HCT116 (cell line): ENCODE measurements around the gene ACOT11.
"Not testable (repeated sequence)": the region's sequence is repeated elsewhere in the genome, so short reads cannot be mapped to it uniquely, and the experiment has no call there.

Experiments
- CTCF ChIP-seq, 3 experiments: fragments of 200-600 bp in 1 of 3; sonication (generic) in 1 of 3; IDR thresholded peaks in 2 of 3; conservative IDR thresholded peaks in 1 of 3; 2 replicates each; pipeline ENCODE4 v1.5.1; 2012 to 2017; ENCODE audit warnings: low read depth in 2 of 3, low read length in 2 of 3, antibody characterized with exemption in 1 of 3, borderline replicate concordance in 1 of 3, control low read depth in 1 of 3, mild to moderate bottlenecking in 1 of 3, mixed read lengths in 1 of 3, mixed run types in 1 of 3, moderate library complexity in 1 of 3; ENCODE audit not compliant: insufficient read depth in 1 of 3
- EZH2 ChIP-seq: fragments of 200-600 bp; sonication (generic); IDR thresholded peaks from 2 replicates; pipeline ENCODE4 v1.6.1; 2017; ENCODE audit warnings: antibody characterized with exemption, mixed run types
- POLR2A ChIP-seq: IDR thresholded peaks from 2 replicates; pipeline ENCODE4 v1.7.0; 2011; ENCODE audit warnings: borderline replicate concordance; ENCODE audit not compliant: insufficient read depth, insufficient read length; ENCODE audit errors: extremely low read depth
- ZNF274 ChIP-seq: fragments of 200-500 bp; sonication (Bioruptor generic); IDR thresholded peaks from 2 replicates; pipeline ENCODE4 v1.6.1; 2014; ENCODE audit warnings: mild to moderate bottlenecking, low read depth, low read length, inconsistent platforms

DNA sequence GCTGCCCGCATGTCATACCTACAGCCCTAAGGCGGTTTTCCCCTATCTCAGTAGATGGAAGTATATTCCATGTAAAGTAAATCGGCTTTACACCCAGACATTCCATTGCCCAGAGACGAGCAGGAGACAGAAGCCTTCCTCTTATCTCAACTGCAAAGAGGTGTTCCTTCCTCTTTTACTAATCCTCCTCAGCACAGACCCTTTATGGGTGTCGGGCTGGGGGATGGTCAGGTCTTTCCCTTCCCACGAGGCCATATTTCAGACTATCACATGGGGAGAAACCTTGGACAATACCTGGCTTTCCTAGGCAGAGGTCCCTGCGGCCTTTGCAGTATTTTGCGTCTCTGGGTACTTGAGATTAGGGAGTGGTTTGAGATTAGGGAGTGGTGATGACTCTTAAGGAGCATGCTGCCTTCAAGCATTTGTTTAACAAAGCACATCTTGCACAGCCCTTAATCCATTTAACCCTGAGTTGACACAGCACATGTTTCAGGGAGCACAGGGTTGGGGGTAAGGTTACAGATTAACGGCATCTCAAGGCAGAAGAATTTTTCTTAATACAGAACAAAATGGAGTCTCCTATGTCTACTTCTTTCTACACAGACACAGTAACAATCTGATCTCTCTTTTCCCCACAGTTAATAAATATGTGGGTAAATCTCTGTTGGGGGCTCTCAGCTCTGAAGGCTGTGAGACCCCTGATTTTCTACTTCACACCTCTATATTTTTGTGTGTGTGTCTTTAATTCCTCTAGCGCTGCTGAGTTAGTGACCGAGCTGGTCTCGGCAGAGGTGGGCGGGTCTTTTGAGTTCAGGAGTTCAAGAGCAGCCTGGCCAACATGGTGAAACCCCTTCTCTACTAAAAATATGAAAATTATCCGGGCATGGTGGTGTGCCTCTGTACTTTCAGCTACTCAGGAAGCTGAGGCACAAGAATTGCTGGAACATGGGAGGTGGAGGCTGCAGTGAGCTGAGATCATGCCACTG lies 88.7 kb downstream of the ACOT11 start:
- TF ChIP-seq CTCF (IDR thresholded peaks at IDR 0.05 in 2 of 3, conservative IDR thresholded peaks at IDR 0.05 in 1 of 3; ENCODE audit: borderline replicate concordance in 1 of 3, insufficient read depth in 1 of 3, low read depth in 2 of 3, low read length in 2 of 3); EZH2; ZNF274; POLR2A: not testable (repeated sequence)
